ENCODE measurements around the gene FMNL2. TPM values are rescaled to one million over a fixed set of nuclear protein-coding genes. Genes with fewer than 3 reads are reported as not detected.

The FMNL2 gene
- total RNA-seq, 4 donors from 2014 or later: 37.7 to 60.9 (median 52.1) TPM

- WGBS, 2 donors: 57 to 64% methylated on average over 12 of the region's 12 CpGs
- TF ChIP-seq POLR2A (IDR thresholded peaks at IDR 0.05): no peak
- TF ChIP-seq CTCF (IDR thresholded peaks at IDR 0.05): no peak
- no peak for DNase-seq
- peak overlapping the region; percentile 26 to 57 (median 30) for H3K27ac ChIP-seq
- no peaks in the 10 kb centered on the region for H3K9me3 ChIP-seq
- no peak overlapping the region for H3K4me3 ChIP-seq (replicated peaks in 1 of 3)
- intact Hi-C loops (cut with DNase I): no loop called here
- H3K27me3 ChIP-seq: no peaks in the 10 kb centered on the region
- H3K36me3 ChIP-seq: no peaks in the 10 kb centered on the region
- peaks cover 23 to 66% of the 10 kb centered on the region in 2 donors for H3K4me1 ChIP-seq
These were observed 68.1 kb downstream of the FMNL2 start for GRCh38 chr2:152402780-152403759.

- H3K4me3 ChIP-seq (replicated peaks in 1 of 3): no peak overlapping the region
- no peaks in the 10 kb centered on the region for H3K27me3 ChIP-seq
- peaks cover 28 to 66% of the 10 kb centered on the region in 2 donors for H3K4me1 ChIP-seq
- H3K27ac ChIP-seq: peak overlapping the region; percentile 42 to 72 (median 69)
- DNase-seq: no peak
- TF ChIP-seq POLR2A (IDR thresholded peaks at IDR 0.05) (peak in 1 of 2 donors; percentile 28), CTCF (IDR thresholded peaks at IDR 0.05) (no peak)
- intact Hi-C loops (cut with DNase I): no loop called here
- no peaks in the 10 kb centered on the region for H3K9me3 ChIP-seq
- 77 to 79% methylated on average over 2 of the region's 2 CpGs for WGBS, 2 donors
- no peaks in the 10 kb centered on the region for H3K36me3 ChIP-seq
These were observed 70.5 kb downstream of the FMNL2 start for GRCh38 chr2:152405206-152406118.

- DNase-seq: no peak
- H3K9me3 ChIP-seq: no peaks in the 10 kb centered on the region
- TF ChIP-seq CTCF (IDR thresholded peaks at IDR 0.05): no peak
- no peak for TF ChIP-seq POLR2A (IDR thresholded peaks at IDR 0.05)
- intact Hi-C loops (cut with DNase I): no loop called here
- H3K27me3 ChIP-seq: no peaks in the 10 kb centered on the region
- H3K36me3 ChIP-seq: no peaks in the 10 kb centered on the region
- no peak overlapping the region for H3K4me3 ChIP-seq (replicated peaks in 1 of 3)
- 68% methylated on average over 2 of the region's 2 CpGs for whole genome bisulfite sequencing, 2 donors
- peaks cover 29 to 73% of the 10 kb centered on the region in 2 donors for H3K4me1 ChIP-seq
- H3K27ac ChIP-seq: peak overlapping the region in 2 of 3 donors; percentile 69 to 72
These were observed 71.3 kb downstream of the FMNL2 start for GRCh38 chr2:152406119-152406835.

GRCh38 chr2:152406836-152407161 is 71.8 kb downstream of the FMNL2 start:
- 83 to 85% methylated on average over 2 of the region's 2 CpGs for WGBS, 2 donors
- Histone ChIP-seq H3K9me3 (no peaks in the 10 kb centered on the region), H3K27me3 (no peaks in the 10 kb centered on the region), H3K4me3 (replicated peaks in 1 of 3) (no peak overlapping the region), H3K36me3 (no peaks in the 10 kb centered on the region), H3K27ac (peak overlapping the region in 2 of 3 donors; percentile 55 to 64), H3K4me1 (peaks cover 25 to 75% of the 10 kb centered on the region in 2 donors)
- no peak for DNase-seq
- intact Hi-C loops (cut with DNase I): no loop called here
- TF ChIP-seq CTCF (IDR thresholded peaks at IDR 0.05) (no peak), POLR2A (IDR thresholded peaks at IDR 0.05) (no peak)

Measured in thyroid gland (tissue), 4 donors.